Stimulated activated CD8-positive, alpha-beta memory T cell treated with anti-CD3 and anti-CD28 coated beads, Interleukin-12 subunit alpha, Interleukin-12 subunit beta, amount 100 ng/mL, for 1 hour (primary cell): ENCODE results near the gene SLC17A3.

Experiments used
- DNase-seq: peaks from one replicate; pipeline ENCODE4 v3.0.0-alpha.2; 2020; ENCODE audit warnings: low read depth

Gene SLC17A3

DNA sequence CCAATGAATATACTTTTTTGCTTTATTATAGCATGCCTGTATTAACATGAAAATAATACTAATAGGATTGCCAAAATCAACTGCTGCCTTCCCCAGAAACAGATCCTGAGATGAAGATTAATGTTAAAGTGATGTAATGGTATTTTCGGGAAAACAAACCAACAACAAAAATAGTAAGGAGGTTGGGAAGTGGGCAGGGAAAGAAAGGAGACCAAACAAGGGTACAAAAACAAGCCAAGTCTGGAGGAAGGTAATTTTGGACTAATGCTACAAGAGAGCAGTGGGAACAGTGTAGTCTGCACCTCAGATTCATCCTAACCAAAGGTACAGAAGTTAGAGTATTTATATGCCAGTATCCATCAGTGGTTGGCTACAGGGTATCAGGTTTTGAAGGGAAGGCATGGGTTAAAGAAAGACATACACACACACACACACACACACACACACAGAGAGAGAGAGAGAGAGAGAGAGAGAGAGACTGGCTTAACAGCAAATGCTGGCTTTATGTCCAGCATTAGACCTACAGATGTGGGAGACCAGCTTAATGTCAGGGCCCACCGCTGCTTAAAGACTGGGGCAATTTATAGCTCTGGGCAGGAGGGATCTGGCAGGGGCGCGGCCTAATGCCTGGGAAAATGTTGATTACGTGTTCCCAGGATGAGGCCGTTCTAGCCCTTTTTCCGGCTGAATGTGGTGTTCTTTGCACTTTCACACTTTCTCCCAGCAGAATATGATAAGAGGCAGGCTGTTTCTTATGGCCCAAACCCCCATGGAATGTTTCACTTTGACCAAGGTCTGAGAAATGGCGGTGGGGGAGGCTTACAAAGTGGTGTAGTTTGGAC, 38.4 kb downstream of the SLC17A3 start:
- no peak for DNase-seq

- no peak for DNase-seq
These were observed 39.1 kb downstream of the SLC17A3 start for GRCh38 chr6:25834950-25835349.

DNA sequence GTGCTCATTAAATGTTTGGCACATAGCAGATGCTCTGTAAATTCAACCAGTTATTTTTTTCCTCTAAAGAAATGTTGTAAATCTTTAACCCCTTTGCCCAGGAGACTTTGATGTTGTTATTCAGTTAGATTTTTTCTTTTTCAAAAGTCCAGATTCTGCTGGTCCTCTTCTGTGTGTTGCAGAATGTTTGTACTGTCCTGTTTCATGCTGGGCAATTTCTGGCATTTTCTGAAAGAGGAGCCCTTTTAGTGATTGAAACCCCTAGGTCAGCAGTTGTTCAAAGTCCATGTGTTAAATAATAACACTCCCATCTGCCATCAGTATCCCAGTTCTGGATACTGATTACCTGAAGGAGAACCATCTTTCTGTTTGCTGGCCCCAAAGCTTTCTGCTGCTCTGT, 40.9 kb downstream of the SLC17A3 start:
- no peak for DNase-seq

GRCh38 chr6:25832670-25833069, 41.4 kb downstream of the SLC17A3 start:
- no peak for DNase-seq

DNA sequence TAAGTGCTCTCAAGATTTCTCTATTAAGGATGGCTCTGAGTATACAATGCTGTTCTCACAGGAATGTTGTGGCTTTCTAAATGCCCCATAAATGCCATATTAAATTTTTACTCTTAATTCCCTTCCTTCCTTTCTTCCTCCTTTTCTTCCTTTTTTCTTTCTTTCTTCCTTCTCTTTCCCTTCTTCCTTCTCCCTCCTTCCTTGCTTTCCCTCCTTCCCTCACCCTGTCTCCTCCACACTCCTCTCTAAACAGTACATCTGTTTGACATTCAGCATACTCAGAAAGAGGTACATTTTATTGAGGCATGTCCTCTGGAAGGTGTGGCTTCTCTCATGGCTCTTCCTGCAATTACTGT, 41.8 kb downstream of the SLC17A3 start:
- no peak for DNase-seq

DNA sequence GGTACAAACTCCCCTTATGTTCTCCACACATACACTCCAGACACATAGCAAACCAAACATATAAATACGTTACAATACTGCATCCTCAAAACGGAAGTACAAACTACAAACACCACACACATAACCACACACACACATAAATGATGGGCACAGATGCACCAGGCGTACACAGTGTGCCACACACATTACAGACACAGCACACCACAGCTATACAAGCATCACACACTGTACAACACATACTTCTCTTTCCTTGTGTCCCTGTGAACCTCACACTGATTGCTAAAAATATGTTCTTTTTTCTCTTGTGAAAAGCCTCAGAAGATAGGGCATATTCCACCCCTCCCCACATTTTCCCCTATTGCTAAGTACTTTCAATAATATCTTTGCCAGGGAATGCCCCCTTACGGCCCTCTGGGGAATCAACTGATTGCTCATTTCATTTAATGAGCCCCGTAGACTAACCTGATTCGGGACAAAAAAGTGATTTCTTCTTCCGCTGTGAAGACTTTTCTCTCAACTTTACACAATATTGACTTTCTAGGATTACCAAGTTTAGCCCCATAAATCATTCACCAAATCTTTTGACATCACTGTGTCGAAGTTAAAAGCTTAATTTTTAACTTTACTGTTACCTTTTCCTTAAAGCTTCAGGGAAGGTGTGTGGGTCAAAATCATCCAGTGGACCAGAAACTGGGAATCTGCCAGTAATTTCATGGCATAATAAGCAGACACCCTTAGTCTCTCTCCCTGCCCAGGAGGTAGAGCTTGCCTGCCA, 42.3 kb downstream of the SLC17A3 start, which contains the start of gene SLC17A1:
SLC17A1 (minus strand) TSS at position 521 of the 775 bp plus-strand sequence. CDS start 1,495 bp downstream, outside the sequence.
- no peak for DNase-seq

DNA sequence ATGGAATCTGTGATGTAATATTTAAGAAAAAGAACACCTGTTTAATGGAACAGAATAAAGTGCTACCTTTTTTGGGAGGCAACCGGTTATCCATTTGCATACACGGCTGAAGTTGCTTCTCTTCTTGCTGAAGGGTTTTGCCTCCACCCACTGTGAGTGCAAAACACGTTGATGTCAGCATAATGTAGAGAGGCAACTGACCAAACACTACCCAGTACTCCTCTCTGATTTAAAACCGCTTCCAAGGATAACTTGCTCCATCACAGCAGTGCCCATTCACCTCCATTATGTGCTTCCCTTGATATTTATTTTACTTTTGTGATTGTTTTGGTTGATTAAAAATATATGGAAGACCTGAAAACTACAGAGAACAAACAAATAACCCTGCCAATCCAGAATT, 43.6 kb downstream of the SLC17A3 start:
- no peak for DNase-seq

- no peak for DNase-seq
These were observed 44.7 kb downstream of the SLC17A3 start for GRCh38 chr6:25829375-25829774.

DNA sequence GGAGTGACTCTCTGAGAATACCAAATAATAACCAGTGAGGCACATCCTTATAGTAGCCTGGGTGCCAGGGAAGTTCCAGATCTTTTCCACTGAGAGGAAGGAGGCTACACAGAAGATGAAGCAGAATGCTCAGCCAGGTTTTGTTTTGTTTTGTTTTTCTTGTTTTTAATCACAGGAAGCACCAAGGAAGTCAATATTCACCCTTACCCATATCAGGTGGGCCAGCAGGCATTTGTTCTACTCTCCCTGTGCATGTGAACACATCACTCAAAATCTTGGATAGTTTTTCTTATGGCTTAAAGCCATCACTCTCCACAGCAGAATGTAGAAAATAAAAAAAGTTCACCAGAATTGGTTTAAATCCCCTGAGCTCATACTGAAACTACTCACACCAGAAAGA, 52.7 kb downstream of the SLC17A3 start:
- DNase-seq: no peak

- no peak for DNase-seq
These were observed 57.8 kb downstream of the SLC17A3 start for GRCh38 chr6:25816252-25816651.

DNA sequence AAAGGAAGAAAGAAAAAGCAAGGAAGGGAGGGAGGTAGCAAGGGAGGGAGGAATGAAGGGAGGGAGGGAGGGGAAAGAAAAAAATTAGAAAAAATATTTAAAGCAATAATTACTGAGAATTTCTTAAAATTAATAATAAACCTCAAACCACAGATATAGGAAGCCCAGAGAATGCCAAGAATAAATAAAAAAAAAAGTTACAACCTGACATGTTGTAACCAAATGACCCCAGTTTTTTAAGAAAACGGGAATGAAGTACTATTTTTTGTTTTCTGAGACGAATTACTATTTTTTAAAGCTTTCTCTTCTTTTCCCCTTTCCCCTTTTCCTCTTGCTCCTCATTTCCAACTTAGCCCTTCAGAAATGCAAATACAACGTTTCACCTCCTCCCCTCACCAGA, 58.8 kb downstream of the SLC17A3 start:
- no peak for DNase-seq

GRCh38 chr6:25804804-25805203, 69.2 kb downstream of the SLC17A3 start:
- no peak for DNase-seq

GRCh38 chr6:25801436-25801835, 72.6 kb downstream of the SLC17A3 start:
- DNase-seq: no peak
